ENCODE data around the gene TMPRSS6. TPM values are rescaled to one million over a fixed set of nuclear protein-coding genes. Genes with fewer than 3 reads are reported as not detected.

The TMPRSS6 gene
- total RNA-seq, 2 donors from 2014 or later: 0.22 to 0.31 TPM

GRCh38 chr22:37133304-37134018 is 23.9 kb upstream of the TMPRSS6 start:
- Mint-ChIP-seq H3K4me3 (no peak overlapping the region), H3K36me3 (ENCODE audit: low read depth) (no peaks in the 10 kb centered on the region), H3K27ac (no peak overlapping the region), H3K9me3 (no peaks in the 10 kb centered on the region), H3K4me1 (no peaks in the 10 kb centered on the region), H3K27me3 (ENCODE audit: insufficient read depth) (no peaks in the 10 kb centered on the region)
- 88 to 90% methylated on average over 12 to 16 of the region's 16 CpGs for WGBS, 2 experiments (ENCODE audit: insufficient coverage in 1 of 2, insufficient read length in 1 of 2)
- no peak overlapping the region for H3K4me3 ChIP-seq (ENCODE audit: low read length)
- no peak for TF ChIP-seq CTCF (conservative IDR thresholded peaks at IDR 0.05)
- no peak for DNase-seq
- H3K9me3 ChIP-seq (ENCODE audit: control insufficient read depth, low read length): no peaks in the 10 kb centered on the region
- H3K27ac ChIP-seq (ENCODE audit: low read depth, low read length): no peak overlapping the region
- no peaks in the 10 kb centered on the region for H3K36me3 ChIP-seq (ENCODE audit: control insufficient read depth, insufficient read depth, low read length)
- no peak overlapping the region for H3K9ac ChIP-seq (ENCODE audit: extremely low read depth, low read length, poor library complexity, severe bottlenecking)
- no peaks in the 10 kb centered on the region for H3K4me1 ChIP-seq (ENCODE audit: control insufficient read depth, insufficient read depth, low read length)
- H3K27me3 ChIP-seq (ENCODE audit: control insufficient read depth, insufficient read depth, low read length, poor library complexity, severe bottlenecking): no peaks in the 10 kb centered on the region

- no peak for TF ChIP-seq CTCF (conservative IDR thresholded peaks at IDR 0.05)
- H3K27ac Mint-ChIP-seq: no peak overlapping the region
These were observed 23.3 kb upstream of the TMPRSS6 start for GRCh38 chr22:37132773-37133172.

GRCh38 chr22:37129866-37130441 is 20.4 kb upstream of the TMPRSS6 start:
- no peaks in the 10 kb centered on the region for H3K36me3 ChIP-seq (ENCODE audit: control insufficient read depth, insufficient read depth, low read length)
- H3K27ac ChIP-seq (ENCODE audit: low read depth, low read length): no peak overlapping the region
- H3K9me3 Mint-ChIP-seq: no peaks in the 10 kb centered on the region
- no peaks in the 10 kb centered on the region for H3K9me3 ChIP-seq (ENCODE audit: control insufficient read depth, low read length)
- WGBS, 2 experiments (ENCODE audit: insufficient coverage in 1 of 2, insufficient read length in 1 of 2): 90 to 92% methylated on average over 4 to 14 of the region's 14 CpGs
- no peak overlapping the region for H3K9ac ChIP-seq (ENCODE audit: extremely low read depth, low read length, poor library complexity, severe bottlenecking)
- no peaks in the 10 kb centered on the region for H3K27me3 ChIP-seq (ENCODE audit: control insufficient read depth, insufficient read depth, low read length, poor library complexity, severe bottlenecking)
- no peaks in the 10 kb centered on the region for H3K4me1 ChIP-seq (ENCODE audit: control insufficient read depth, insufficient read depth, low read length)
- no peak for TF ChIP-seq CTCF (conservative IDR thresholded peaks at IDR 0.05)
- H3K27me3 Mint-ChIP-seq (ENCODE audit: insufficient read depth): no peaks in the 10 kb centered on the region
- no peak overlapping the region for H3K27ac Mint-ChIP-seq
- no peaks in the 10 kb centered on the region for H3K36me3 Mint-ChIP-seq (ENCODE audit: low read depth)
- no peak overlapping the region for H3K4me3 ChIP-seq (ENCODE audit: low read length)
- DNase-seq: no peak
- no peak overlapping the region for H3K4me3 Mint-ChIP-seq
- peaks cover 3% of the 10 kb centered on the region for H3K4me1 Mint-ChIP-seq

More at GRCh38 chr22:37132773-37133172, 23.3 kb upstream of the TMPRSS6 start:
- Histone ChIP-seq H3K4me1 (ENCODE audit: control insufficient read depth, insufficient read depth, low read length) (no peaks in the 10 kb centered on the region), H3K4me3 (ENCODE audit: low read length) (no peak overlapping the region), H3K27me3 (ENCODE audit: control insufficient read depth, insufficient read depth, low read length, poor library complexity, severe bottlenecking) (no peaks in the 10 kb centered on the region), H3K36me3 (ENCODE audit: control insufficient read depth, insufficient read depth, low read length) (no peaks in the 10 kb centered on the region), H3K9me3 (ENCODE audit: control insufficient read depth, low read length) (no peaks in the 10 kb centered on the region), H3K9ac (ENCODE audit: extremely low read depth, low read length, poor library complexity, severe bottlenecking) (no peak overlapping the region), H3K27ac (ENCODE audit: low read depth, low read length) (no peak overlapping the region)
- H3K27me3 Mint-ChIP-seq (ENCODE audit: insufficient read depth): no peaks in the 10 kb centered on the region
- DNase-seq: no peak
- no peaks in the 10 kb centered on the region for H3K36me3 Mint-ChIP-seq (ENCODE audit: low read depth)
- no peaks in the 10 kb centered on the region for H3K9me3 Mint-ChIP-seq
- no peaks in the 10 kb centered on the region for H3K4me1 Mint-ChIP-seq
- 88% methylated on average over 5 to 7 of the region's 7 CpGs for WGBS, 2 experiments (ENCODE audit: insufficient coverage in 1 of 2, insufficient read length in 1 of 2)
- H3K4me3 Mint-ChIP-seq: no peak overlapping the region

Data from endodermal cell (in vitro differentiated cells).